NCI-H774 (cell line): ENCODE measurements around the gene ORM2.

Experiments used
- DNase-seq: peaks from one replicate; lab custom pipeline; 2025; lab: John Stamatoyannopoulos, UW

The ORM2 gene

GRCh38 chr9:114371343-114371944, 41.8 kb downstream of the ORM2 start:
- DNase-seq = no peak

DNA sequence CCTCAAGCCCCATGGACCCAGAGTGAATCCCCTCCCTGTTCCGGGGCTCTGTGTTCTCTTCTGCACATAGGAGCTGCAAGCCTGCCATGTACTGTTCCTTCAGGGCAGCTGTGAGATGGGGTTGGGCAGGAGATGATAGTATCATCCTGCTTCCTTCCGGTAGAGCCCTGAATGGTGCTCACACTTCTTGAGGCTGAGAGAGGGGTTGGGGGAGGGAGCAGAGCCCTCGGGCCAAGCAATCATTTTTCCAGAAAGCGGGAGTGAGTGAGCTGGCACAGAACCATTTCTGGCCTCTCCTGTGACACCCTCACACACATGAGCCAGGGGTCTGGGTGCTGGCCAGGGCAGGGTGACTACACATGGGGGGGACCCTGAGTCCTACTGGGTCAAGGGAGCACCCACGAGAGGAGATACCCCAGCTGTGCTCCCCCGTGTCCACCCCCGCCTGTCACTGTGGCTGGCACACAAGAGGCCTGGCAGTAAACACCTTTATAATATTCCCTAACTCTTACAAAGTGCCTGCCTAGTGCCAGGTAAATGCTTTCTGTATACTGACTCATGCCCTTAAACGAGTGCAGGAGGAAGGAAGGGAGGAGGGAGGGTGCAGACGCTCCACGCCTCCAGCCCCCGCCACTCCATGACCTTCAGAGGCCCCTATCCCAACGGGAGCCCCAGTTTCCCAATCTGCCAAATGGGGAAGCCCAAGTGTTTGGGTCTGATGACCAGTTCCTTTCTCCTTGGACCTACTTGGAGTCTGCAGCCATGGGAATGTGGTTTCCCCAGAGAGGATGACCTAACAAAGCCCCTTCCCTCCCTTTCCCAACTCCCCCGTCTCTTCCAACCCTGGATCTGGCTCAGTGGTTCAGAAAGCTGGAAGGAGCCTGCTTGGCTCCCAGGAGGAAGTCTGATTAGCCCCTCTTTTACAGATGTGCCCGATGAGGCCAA, 42.6 kb downstream of the ORM2 start:
- DNase-seq = no peak

DNA sequence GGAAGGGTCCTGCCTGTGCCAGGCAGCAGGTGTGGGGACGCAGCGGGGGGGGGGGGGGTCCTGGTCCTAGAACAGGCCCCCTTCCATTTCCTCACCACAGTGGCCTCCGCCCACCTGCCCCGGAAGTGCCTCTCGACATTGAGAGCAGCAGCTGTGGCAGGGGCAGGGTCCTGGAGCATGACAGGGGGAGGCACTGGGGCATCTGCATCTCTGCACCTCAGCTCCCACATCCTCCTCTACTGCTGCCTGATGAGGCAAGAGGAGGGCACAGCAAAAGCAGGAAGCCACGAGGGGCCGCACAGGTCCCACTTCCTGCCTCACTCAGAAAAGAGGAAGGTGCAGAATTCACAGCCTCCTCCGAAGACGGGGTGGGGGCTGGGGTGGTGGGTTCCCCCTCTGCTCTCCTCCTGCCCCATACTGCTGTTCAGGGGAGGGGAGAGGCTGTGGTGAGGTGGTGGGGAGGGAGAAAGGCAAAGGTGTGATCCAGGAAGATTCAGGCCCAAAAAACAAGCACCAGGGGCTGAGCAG, 43.3 kb downstream of the ORM2 start:
- DNase-seq = no peak

- DNase-seq = no peak
Measured at GRCh38 chr9:114373960-114374730, 44.5 kb downstream of the ORM2 start.

DNA sequence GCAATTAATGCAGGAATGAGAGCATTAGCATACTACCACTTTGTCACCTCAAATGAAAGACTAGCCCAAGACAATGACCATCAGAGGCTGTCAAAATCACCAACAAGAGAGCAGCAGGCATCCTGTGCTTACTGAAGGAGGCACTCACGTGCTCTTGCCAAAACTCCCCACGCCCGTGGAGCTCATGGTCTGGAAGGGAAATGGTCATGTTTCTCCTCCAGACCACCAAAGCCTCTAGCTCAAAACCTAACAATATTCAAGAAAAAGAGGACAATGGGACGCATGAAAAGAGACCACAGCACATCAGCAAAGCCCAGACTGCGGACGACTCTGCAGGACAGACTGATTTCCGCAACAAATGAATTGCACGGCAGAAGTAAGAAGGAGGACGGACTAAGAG, 45.3 kb downstream of the ORM2 start:
- DNase-seq = no peak

DNA sequence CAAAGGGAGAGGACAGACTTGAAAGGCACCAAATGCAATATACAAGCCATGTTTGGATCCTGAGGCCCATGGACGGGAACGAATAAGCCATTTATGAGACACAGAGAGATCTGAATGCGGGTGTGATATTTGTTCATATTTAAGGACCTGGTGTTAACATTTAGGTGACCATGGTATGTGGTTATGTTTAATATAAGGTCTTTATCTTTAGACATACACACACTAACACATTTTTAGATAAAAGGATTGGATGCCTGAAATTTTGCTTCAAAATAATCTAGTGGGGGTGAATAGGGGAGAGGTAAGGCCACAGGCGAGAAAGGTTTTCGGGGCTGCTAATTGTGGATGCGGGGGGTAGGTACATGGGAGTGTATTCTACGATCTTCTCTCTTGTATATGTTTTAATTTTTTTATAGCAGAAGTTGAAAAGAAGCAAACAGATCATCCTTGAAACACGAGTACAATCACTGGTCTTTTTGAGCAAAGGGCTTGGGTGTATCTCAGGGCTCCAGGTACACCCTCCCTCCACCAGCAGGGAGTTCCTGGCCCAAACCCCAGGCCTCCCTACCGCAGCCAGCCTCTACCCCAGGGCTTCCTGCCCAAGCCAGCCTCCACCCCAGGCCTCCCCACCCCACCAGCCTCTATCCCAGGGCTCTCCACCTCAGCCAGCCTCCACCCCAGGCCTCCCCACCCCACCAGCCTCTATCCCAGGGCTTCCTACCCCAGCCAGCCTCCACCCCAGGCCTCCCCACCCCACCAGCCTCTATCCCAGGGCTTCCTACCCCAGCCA, 45.9 kb downstream of the ORM2 start:
- DNase-seq = no peak

DNA sequence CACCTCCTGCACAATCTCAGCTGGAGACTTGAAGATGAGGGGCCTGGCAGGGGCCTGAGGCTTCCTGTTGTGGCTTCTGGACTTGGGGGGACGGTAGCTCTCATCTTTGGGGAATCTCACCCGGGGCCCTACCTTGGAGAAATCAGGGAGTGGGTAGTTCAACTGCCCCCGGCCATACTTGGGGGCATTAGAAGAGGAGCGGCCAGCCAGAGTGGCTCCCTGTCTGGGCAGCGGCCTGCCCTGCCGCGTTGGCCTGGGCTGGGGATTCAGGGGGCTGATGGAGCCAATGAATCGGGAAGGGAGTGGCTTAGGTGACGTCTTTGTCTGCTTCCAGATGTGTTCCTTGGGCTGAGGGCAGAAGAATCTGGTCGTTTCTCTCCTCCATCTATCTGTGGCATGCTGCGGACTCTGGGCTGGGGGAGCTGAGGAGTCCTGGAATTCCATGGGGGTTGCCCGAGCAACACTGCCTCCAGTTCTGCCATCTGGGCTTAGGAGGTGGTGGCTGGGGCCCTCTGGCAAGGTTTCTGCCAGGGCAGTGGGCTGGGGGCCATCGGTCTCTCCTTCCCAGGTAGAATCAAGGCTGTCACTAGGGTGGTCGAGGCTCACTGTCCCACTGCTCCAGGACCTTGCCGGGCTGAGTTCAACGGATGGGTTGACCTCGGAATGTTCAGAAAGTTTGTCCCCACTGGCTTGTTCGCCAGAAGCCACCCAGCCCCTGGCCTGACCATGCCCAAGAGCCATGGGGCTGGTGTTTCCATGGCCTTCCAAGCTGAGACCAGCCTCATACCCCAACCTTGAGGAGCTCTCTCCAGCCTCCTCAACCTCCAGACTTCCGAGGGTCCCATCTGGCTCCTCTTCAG, 47.1 kb downstream of the ORM2 start:
- no peak for DNase-seq

DNA sequence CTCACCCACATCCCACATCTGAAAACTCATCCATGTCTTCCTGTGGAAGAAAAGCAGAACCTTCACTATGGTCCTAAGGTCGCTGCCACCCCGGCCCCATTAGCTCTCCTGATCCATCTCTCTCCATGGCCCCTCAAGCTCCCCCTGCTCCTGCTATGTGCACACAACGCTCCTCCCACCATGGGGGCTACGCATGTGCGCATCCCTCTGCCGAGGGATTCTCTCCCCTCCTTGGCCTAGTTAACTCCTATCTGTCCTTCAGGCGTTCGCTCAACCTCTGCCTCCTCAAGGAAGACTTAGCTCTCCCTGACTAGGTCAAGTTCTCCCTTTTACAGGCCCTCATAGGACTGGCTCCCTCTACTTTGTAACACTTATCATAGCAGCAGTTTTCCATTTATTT, 48.3 kb downstream of the ORM2 start:
- DNase-seq = no peak

GRCh38 chr9:114378883-114379282, 49.2 kb downstream of the ORM2 start:
- DNase-seq = no peak
